Measurements from ENCODE around the gene PAK1IP1. TPM values are rescaled to one million over a fixed set of nuclear protein-coding genes. Genes with fewer than 3 reads are reported as not detected.

Gene PAK1IP1
- total and polyA plus RNA-seq, 2 donors (not counting 3 experiments of a cell fraction or from before 2014, with no cell fraction given), result 10.6 to 20.6 TPM

- Histone ChIP-seq H3K4me2 (ENCODE audit: insufficient read depth, low read length) (no peak overlapping the region), H3K36me3 (ENCODE audit: control insufficient read depth in 2 of 2, extremely low read depth in 1 of 2, insufficient read depth in 2 of 2, low read length in 2 of 2) (no peaks in the 10 kb centered on the region), H3K4me3 (replicated peaks in 1 of 3; ENCODE audit: insufficient read depth in 1 of 3, low read depth in 1 of 3, low read length in 3 of 3) (no peak overlapping the region), H4K20me1 (replicated peaks; ENCODE audit: control insufficient read depth, extremely low read depth, insufficient read depth, low read length) (no peaks in the 10 kb centered on the region), H3K27me3 (ENCODE audit: control insufficient read depth in 2 of 2, insufficient read depth in 2 of 2, low read length in 2 of 2) (no peaks in the 10 kb centered on the region), H3K9me3 (replicated peaks; ENCODE audit: control insufficient read depth, insufficient read depth, low read length) (no peaks in the 10 kb centered on the region), H3K4me1 (ENCODE audit: control insufficient read depth, extremely low read depth, insufficient read depth, low read length) (peaks cover 10% of the 10 kb centered on the region), H2AFZ (ENCODE audit: low read depth, low read length) (no peak overlapping the region), H3K79me2 (ENCODE audit: control insufficient read depth, insufficient read depth, low read length) (no peaks in the 10 kb centered on the region), H3K9me1 (replicated peaks; ENCODE audit: control insufficient read depth, extremely low read depth, insufficient read depth, low read length) (no peaks in the 10 kb centered on the region), H3K27ac (ENCODE audit: insufficient read depth, low read depth, low read length) (no peak overlapping the region), H3K9ac (replicated peaks; ENCODE audit: extremely low read depth, insufficient read depth, low read length) (no peak overlapping the region)
- ChIA-PET CTCF (no interaction called here), POLR2A (no interaction called here)
- intact Hi-C loops (cut with micrococcal nuclease), result loop anchor here (10.0 kb wide), 1 partner anchor 369 kb away; the partner anchor contains the start of gene SMIM13
- FAIRE-seq (no peak), DNase-seq (ENCODE audit: low read depth, low spot score) (no peak)
- TF ChIP-seq FOS (IDR thresholded peaks at IDR 0.05; ENCODE audit: borderline replicate concordance, insufficient read depth, low read length) (no peak), POLR2A (IDR thresholded peaks at IDR 0.05; ENCODE audit: low read depth, low read length) (no peak), GATA2 (IDR thresholded peaks at IDR 0.05; ENCODE audit: insufficient read depth, insufficient read length, low read depth, low read length) (no peak), MAX (IDR thresholded peaks at IDR 0.05; ENCODE audit: insufficient read depth, insufficient read length) (no peak), EZH2 (IDR thresholded peaks at IDR 0.05; ENCODE audit: borderline replicate concordance, low read depth, low read length, severe bottlenecking) (no peak), MYC (IDR thresholded peaks at IDR 0.05; ENCODE audit: low read depth, low read length) (no peak), JUN (IDR thresholded peaks at IDR 0.05; ENCODE audit: borderline replicate concordance, insufficient read depth, insufficient read length, low read depth) (no peak), POLR2AphosphoS5 (IDR thresholded peaks at IDR 0.05; ENCODE audit: insufficient read depth, low read depth, low read length) (no peak)
- TF ChIP-seq, protein P1, sequence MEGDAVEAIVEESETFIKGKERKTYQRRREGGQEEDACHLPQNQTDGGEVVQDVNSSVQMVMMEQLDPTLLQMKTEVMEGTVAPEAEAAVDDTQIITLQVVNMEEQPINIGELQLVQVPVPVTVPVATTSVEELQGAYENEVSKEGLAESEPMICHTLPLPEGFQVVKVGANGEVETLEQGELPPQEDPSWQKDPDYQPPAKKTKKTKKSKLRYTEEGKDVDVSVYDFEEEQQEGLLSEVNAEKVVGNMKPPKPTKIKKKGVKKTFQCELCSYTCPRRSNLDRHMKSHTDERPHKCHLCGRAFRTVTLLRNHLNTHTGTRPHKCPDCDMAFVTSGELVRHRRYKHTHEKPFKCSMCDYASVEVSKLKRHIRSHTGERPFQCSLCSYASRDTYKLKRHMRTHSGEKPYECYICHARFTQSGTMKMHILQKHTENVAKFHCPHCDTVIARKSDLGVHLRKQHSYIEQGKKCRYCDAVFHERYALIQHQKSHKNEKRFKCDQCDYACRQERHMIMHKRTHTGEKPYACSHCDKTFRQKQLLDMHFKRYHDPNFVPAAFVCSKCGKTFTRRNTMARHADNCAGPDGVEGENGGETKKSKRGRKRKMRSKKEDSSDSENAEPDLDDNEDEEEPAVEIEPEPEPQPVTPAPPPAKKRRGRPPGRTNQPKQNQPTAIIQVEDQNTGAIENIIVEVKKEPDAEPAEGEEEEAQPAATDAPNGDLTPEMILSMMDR (IDR thresholded peaks at IDR 0.05; ENCODE audit: extremely low read depth in 1 of 2, insufficient read depth in 1 of 2, low read depth in 1 of 2, low read length in 2 of 2), result no peak
- dilution Hi-C loops (cut with MboI; ENCODE audit: extremely low pct_ligation_motif_present, low sequenced_read_pairs), result no loop called here
- no TSS peak for BruUV-seq (replicated peaks)
These were observed 30.9 kb downstream of the PAK1IP1 start for GRCh38 chr6:10725716-10726115.

Measured in endothelial cell of umbilical vein (primary cell).